Ascending aorta (tissue), 2 donors: Measurements from ENCODE around the gene CDRT4. TPM values are rescaled to one million over a fixed set of nuclear protein-coding genes. Genes with fewer than 3 reads are reported as not detected.

ENCODE experiments used
- DNase-seq, 2 donors: peaks; one replicate each; pipeline ENCODE4 v3.0.0-alpha.2; 2019; ENCODE audit warnings: low spot score in 2 of 2
- H3K27ac ChIP-seq, 2 donors: fragments of 200-600 bp; sonication (generic); one replicate each; pipeline ENCODE4 v1.5.1; 2016 to 2017; ENCODE audit warnings: mild to moderate bottlenecking in 1 of 2
- H3K27me3 ChIP-seq: fragments of 200-600 bp; sonication (generic); one replicate; pipeline ENCODE4 v1.5.1; 2017
- H3K36me3 ChIP-seq, 2 donors: fragments of 200-600 bp; sonication (generic); one replicate each; pipeline ENCODE4 v1.5.1; 2016
- H3K4me1 ChIP-seq, 2 donors: fragments of 200-600 bp; sonication (generic); one replicate each; pipeline ENCODE4 v1.5.1; 2016 to 2017; ENCODE audit warnings: mild to moderate bottlenecking in 1 of 2
- H3K4me3 ChIP-seq, 2 donors: fragments of 200-600 bp; sonication (generic); one replicate each; pipeline ENCODE4 v1.5.1; 2016 to 2017; ENCODE audit warnings: mild to moderate bottlenecking in 1 of 2
- H3K9me3 ChIP-seq, 2 donors: fragments of 200-600 bp; sonication (generic); one replicate each; pipeline ENCODE4 v1.5.1; 2016
- intact Hi-C: fragments of 100-400 bp; cut with DNase I; formaldehyde crosslinking; loops from one replicate; pipeline ENCODE4 v1.15.1; 2023
- total RNA-seq: library from RNA; depleted of rRNA; stranded (reverse); fragments of >200 nt; gene quantifications from one replicate; pipeline ENCODE4 v1.1.0, GENCODE V29; 2016
- TF ChIP-seq, protein P1 (sequence below), 3 experiments: fragments of 200-600 bp in 2 of 3; fragments of 450-650 bp in 1 of 3; sonication (generic) in 2 of 3; IDR thresholded peaks; one replicate each; pipeline ENCODE4 v1.5.1; 2016 to 2019; ENCODE audit warnings: antibody characterized with exemption in 3 of 3, mild to moderate bottlenecking in 1 of 3, moderate library complexity in 1 of 3

CDRT4 gene
- total RNA-seq, 1 donor from 2014 or later = 3.7 TPM

DNA sequence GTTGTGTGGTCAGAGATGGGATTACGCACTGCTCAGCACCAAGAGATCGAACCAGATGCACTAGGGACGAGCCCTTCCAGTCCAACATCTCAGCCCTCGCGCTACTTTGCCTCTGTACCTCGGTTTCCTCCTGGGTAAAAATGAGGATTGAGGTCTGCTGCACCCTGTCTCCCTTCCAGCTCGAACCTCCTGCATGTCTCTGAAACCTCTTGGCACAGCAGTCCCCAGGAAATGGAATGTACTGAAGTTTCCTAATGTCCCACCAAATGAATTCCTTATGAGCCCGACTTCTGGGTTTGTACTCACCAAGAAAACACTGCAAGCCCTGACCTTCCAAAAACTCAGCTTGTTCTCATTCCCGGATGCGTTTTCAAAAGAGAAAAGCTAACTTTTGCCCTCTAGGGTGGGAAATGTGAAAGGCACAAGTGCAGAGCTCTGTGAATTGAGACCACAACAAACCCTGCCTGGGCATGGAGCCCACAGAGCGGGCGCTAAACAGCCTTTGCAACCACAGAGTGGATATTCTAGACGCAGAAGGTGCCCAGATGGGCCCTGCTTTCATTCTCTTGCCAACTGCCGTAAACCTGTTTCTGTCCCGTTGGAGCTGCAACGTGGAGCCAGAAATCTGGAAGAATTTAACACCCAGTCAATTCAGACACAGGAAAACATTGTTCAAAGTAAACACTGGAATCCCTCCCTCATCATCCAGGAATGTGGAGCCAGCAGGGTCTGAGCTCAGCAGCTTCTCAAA is 10.3 kb downstream of the CDRT4 start:
- peak overlapping the region in 1 of 2 donors; percentile 46 for H3K4me3 ChIP-seq

DNA sequence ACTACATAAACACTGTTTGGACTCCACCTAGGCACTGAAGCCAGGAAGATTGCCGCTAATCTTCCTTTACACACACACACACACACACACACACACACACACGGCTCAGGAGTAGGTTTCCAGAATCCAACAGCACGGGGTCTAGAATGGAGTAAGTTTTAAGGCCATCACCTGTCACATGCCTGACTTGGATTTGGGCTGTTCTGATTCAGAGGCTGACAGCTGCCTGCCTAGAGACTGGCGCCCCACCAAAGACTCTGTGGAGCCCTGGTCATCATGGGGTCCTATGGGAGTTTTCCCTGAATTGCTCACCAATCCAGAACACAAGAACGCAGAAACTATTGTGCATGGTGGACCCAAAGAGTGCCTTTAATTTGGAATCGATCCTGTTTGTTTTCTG is 10.9 kb downstream of the CDRT4 start:
- intact Hi-C loops = loop anchor here (2.0 kb wide), 2 partner anchors 46 to 196 kb away; no protein-coding TSS in a partner anchor
- Histone ChIP-seq H3K36me3 (peaks cover 0 to 10% of the 10 kb centered on the region in 2 donors), H3K27me3 (no peaks in the 10 kb centered on the region), H3K9me3 (no peaks in the 10 kb centered on the region), H3K4me3 (peak overlapping the region in 1 of 2 donors; percentile 46), H3K4me1 (peaks cover 8 to 19% of the 10 kb centered on the region in 2 donors), H3K27ac (peak overlapping the region; percentile 76 to 82)
- TF ChIP-seq, protein P1, sequence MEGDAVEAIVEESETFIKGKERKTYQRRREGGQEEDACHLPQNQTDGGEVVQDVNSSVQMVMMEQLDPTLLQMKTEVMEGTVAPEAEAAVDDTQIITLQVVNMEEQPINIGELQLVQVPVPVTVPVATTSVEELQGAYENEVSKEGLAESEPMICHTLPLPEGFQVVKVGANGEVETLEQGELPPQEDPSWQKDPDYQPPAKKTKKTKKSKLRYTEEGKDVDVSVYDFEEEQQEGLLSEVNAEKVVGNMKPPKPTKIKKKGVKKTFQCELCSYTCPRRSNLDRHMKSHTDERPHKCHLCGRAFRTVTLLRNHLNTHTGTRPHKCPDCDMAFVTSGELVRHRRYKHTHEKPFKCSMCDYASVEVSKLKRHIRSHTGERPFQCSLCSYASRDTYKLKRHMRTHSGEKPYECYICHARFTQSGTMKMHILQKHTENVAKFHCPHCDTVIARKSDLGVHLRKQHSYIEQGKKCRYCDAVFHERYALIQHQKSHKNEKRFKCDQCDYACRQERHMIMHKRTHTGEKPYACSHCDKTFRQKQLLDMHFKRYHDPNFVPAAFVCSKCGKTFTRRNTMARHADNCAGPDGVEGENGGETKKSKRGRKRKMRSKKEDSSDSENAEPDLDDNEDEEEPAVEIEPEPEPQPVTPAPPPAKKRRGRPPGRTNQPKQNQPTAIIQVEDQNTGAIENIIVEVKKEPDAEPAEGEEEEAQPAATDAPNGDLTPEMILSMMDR (IDR thresholded peaks at IDR 0.05) = no peak
- no peak for DNase-seq

More for the DNA sequence above, 10.3 kb downstream of the CDRT4 start:
- no peaks in the 10 kb centered on the region for H3K9me3 ChIP-seq
- H3K4me1 ChIP-seq = peaks cover 8 to 19% of the 10 kb centered on the region in 2 donors
- intact Hi-C loops = loop anchor here (2.0 kb wide), 2 partner anchors 46 to 196 kb away; no protein-coding TSS in a partner anchor
- peaks cover 0 to 7% of the 10 kb centered on the region in 2 donors for H3K36me3 ChIP-seq
- peak in 1 of 2 donors; percentile 79 for DNase-seq
- TF ChIP-seq, protein P1 (IDR thresholded peaks at IDR 0.05) = peak in 2 of 3 experiments; percentile 19 to 39
- peak overlapping the region; percentile 76 to 82 for H3K27ac ChIP-seq
- no peaks in the 10 kb centered on the region for H3K27me3 ChIP-seq

DNA sequence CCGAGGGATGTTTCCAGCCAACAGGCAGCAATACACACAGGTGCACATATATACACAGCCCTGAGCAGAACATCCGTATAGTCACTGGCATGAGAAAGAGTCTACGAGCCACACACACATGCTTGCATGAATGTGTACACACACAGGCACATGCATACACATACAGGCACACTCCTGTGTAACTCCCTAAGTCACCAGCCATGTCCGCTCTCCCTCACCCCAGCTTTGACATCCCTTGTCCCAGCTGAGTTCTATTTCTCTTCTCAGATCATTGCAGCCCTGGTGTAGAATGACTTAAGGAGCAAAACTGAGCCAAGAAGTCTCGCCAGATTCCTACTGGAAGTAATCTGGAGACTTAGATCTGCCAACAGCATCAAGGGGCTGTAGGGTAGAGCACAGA is 13.1 kb downstream of the CDRT4 start:
- peaks cover 0 to 10% of the 10 kb centered on the region in 2 donors for H3K36me3 ChIP-seq
- H3K27ac ChIP-seq = no peak overlapping the region
- TF ChIP-seq, protein P1 (IDR thresholded peaks at IDR 0.05) = no peak
- no peaks in the 10 kb centered on the region for H3K27me3 ChIP-seq
- DNase-seq = no peak
- H3K9me3 ChIP-seq = no peaks in the 10 kb centered on the region
- intact Hi-C loops = no loop called here
- no peak overlapping the region for H3K4me3 ChIP-seq
- H3K4me1 ChIP-seq = peaks cover 8 to 19% of the 10 kb centered on the region in 2 donors

DNA sequence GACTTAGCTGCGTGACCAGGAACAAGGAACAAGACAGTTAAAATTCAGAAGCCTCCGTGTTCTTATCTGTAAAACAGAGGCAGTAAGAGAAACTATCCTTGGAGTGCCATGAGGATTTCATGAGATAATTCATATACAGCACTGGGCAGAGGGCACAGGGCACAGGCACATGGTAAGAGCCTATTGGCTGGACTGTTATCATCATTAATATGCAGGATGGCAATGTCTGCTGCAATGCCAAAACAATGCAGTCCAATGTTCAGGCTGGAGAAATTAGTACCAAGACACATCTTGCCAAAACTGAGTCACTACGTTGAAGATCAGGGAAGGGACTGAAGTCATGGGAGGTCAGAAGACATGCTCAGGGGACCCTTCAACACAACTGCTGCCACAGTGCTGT is 13.6 kb downstream of the CDRT4 start:
- Histone ChIP-seq H3K27me3 (no peaks in the 10 kb centered on the region), H3K9me3 (no peaks in the 10 kb centered on the region), H3K4me3 (no peak overlapping the region), H3K27ac (no peak overlapping the region), H3K36me3 (peaks cover 0 to 10% of the 10 kb centered on the region in 2 donors), H3K4me1 (peaks cover 8 to 19% of the 10 kb centered on the region in 2 donors)
- TF ChIP-seq, protein P1 (IDR thresholded peaks at IDR 0.05) = no peak
- intact Hi-C loops = no loop called here
- no peak for DNase-seq

DNA sequence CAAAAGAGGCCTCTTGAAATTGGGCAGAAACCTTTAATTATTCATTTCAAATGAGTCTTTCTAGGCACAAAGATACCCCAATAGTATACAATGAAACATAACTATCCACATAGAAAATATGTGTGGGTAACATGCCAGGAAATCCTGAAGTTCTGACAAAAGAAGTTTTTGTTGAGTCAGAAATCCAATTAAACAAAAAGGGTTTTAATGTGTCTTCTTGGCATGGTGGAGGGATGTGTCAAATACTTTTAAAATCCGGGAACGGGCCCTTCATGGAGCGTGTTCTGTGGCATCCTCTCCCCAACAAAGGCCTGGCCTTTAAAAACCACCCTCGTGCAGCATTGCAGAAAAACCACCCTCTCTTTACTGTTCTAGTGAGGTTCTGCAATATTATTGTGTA is 14.2 kb downstream of the CDRT4 start:
- intact Hi-C loops = no loop called here

More for the DNA sequence above, 14.2 kb downstream of the CDRT4 start:
- Histone ChIP-seq H3K27ac (no peak overlapping the region), H3K9me3 (no peaks in the 10 kb centered on the region), H3K4me1 (peaks cover 8 to 19% of the 10 kb centered on the region in 2 donors), H3K4me3 (no peak overlapping the region), H3K27me3 (no peaks in the 10 kb centered on the region), H3K36me3 (peaks cover 0 to 10% of the 10 kb centered on the region in 2 donors)
- no peak for DNase-seq
- TF ChIP-seq, protein P1 (IDR thresholded peaks at IDR 0.05) = no peak
